COLO668 (cell line): ENCODE results near the gene TOGARAM1.

Experiments
- DNase-seq: peaks from one replicate; lab custom pipeline; 2025; ENCODE audit not compliant: unreplicated experiment; lab: John Stamatoyannopoulos, UW

Gene TOGARAM1

GRCh38 chr14:44961554-44962333 is at the start of gene TOGARAM1, which contains the start of gene KLHL28:
TSS of gene TOGARAM1 (plus strand) at chr14:44962190. CDS start at chr14:44962422, 232 bp downstream.
TSS of gene KLHL28 (minus strand) at chr14:44961947. CDS start at chr14:44945928, 16,019 bp downstream.
- peak; percentile 98 for DNase-seq

- no peak for DNase-seq
Observed at GRCh38 chr14:44914849-44915248, 47.1 kb upstream of the TOGARAM1 start.

GRCh38 chr14:44928793-44929192 is 33.2 kb upstream of the TOGARAM1 start:
- DNase-seq = no peak

DNA sequence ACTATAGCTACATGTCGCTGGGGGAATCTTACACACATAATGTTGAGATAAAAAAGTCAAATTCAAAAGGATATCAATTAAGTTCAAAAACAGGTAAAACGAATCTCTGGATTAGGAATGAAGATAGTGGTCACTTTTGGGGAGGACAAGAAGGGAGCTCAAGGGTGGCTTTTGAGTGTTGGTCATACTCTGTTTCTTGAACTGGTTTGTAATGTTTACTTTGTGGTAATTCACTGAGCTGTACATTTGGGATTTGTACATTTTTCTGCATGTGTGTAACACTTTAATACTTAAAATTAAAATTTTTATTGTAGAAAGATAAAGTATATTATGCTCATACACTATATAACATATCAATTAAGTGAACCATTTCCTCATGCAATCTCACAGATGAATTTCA is 26.8 kb upstream of the TOGARAM1 start:
- DNase-seq = no peak

DNA sequence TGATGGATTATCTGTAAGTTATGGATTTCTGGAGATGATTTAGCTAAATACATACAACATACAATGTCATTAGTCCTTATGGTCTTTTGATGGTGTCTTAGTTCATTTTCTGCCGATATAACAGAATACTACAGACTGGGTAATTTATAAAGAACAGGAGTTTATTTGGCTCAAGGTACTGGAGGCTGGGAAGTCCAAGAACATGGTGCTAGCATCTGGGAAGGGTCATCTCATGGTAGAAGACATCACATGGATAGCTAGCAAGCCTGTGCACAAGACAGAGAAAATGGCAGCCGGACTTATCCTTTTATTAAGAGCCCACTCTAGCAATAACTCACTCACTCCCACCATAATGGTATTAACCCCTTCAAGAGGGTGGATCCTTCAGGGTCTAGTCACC is 24.4 kb upstream of the TOGARAM1 start:
- DNase-seq = no peak

DNA sequence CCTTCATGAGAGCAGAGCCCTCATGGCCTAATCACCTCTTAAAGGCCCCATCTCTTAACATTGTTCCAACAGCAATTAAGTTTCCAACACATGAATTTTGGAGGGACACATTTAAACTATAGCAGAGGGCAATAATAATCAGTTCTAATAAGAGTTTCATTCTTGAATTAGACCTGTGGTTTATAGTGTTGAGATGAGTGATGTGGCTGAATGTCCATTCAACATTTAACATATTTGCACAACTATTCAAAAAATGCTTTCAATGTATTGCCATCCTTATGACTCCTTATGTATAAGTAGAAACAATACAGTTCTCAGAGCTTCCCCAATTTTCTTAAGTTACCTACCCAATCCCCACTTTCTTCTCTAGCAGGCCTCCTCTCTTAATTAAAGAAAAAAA is 21.8 kb upstream of the TOGARAM1 start:
- DNase-seq = no peak

- DNase-seq = no peak
Observed at GRCh38 chr14:44940944-44941343, 21.0 kb upstream of the TOGARAM1 start.

DNA sequence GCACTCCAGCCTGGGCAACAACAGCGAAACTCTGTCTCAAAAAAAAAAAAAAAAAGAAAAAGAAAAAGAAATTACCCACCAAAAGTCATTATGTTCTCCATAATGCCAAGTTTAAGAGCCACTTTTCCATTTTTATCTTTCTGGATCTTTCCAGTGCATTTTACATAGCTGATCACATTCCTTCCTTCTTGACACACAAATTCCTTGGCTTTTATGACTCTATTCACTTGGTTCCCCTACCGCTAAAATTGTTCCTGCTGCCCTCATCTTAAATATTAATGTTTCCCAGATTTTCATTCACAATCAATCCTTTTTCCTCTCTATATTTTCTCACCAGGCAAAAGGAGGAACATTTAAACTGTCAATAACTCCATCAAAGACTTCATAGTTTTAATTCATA is 20.4 kb upstream of the TOGARAM1 start:
- DNase-seq = no peak

DNA sequence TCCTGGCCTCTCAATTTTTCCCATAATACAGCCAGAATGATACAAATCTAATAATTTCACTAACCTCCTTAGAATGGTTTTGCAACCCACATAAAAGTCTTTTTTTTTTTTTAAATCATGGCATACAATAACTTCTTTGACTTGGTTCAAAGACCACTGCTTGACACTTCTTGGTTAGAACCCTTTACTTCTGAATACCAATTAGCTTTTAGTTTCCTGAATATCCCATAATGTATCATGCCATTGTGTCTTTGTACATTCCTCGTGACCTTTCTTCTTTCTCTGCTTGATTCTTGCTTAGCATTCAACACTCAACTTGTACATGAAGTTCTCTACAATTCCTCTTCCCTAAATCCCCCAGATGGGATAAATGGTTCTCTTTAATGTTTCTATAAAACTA is 19.6 kb upstream of the TOGARAM1 start:
- DNase-seq = no peak

DNA sequence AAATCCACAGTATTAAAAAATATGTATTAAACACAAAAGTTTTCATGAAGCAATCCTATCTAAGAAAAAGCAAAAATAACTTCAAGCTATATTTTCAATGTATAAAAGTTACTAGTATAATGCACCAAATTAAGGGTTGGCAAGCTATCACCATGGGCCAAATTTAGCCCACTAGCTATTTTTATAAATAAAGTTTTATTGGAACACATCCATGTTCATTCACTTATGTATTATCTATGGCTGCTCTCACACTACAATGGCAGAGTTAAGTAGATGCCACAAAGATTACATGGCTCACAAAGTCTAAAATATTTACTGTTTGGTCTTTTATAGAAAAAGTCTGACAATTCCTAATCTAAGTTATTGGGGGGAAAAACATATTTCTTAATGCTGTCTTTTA is 17.9 kb upstream of the TOGARAM1 start:
- no peak for DNase-seq

DNA sequence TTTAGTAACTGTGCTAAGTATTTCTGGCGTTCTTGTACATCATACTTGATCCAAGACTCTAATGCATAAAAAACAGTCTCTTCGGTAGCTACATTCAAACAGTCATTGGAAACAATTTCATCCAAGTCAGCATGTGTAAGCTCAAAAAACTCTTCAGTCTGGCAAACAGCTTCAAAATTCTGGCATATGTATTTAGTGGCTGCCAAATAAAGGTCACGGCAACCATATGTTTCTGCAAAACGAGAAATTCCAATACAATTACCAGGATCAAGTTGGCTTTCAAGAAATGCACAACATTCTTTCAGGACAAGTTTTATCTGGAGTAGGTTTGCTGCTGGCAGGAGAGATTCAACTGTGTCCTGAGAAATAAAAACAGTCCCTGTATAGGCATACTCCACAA is 16.7 kb upstream of the TOGARAM1 start:
- DNase-seq = no peak

DNA sequence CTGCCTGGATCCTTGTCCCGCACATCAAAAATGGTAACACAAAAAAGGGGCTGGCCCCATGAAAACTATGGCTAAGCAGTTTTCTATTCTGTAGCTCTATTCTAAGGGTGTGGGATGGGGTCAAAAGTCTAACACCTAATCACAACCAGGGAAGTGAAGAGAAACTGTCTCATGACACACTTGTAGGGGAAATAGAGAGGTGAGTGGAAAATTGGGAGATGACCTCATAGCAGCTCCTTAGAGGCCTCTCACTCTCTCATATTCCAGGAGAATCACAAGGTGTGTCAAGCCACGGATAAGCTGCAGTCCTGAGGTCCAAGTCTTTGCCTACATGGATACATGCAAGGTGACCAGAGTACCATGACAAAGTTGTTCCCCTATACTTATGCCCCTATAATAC is 10.9 kb upstream of the TOGARAM1 start:
- no peak for DNase-seq

DNA sequence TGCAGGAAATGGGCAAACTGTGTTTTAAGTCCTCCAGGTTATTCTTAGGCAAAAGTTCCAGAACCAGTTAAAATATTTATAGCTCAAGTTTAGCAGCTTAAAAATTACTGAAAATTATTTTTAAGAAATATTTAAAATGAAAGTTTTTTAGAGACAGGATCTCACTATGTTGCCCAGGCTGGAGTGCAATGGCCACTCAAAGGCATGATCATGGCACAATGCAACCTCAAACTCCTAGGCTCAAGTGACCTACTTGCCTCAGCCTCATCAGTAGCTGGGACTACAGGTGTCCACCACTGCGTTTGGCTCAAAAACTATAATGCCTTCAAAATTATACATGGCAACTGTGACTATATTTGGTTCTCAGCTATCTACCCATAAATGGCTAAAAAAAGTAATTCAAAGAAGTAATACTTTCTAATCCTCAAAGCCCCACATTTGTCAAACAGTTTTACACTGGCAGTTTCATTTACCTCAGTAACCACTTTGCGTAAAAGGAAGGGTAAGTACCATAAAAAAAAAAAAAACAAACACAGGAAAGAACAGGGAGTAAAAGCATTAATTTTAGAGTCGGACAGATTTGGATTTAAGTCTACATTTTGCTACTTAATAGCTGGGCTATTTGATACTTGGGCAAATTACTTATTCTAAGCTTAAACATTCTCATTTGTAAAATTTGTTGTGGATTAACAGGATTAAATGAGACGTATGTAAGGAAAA is 9.4 kb upstream of the TOGARAM1 start:
- DNase-seq = no peak

GRCh38 chr14:44954750-44955149 is 7.2 kb upstream of the TOGARAM1 start:
- no peak for DNase-seq

DNA sequence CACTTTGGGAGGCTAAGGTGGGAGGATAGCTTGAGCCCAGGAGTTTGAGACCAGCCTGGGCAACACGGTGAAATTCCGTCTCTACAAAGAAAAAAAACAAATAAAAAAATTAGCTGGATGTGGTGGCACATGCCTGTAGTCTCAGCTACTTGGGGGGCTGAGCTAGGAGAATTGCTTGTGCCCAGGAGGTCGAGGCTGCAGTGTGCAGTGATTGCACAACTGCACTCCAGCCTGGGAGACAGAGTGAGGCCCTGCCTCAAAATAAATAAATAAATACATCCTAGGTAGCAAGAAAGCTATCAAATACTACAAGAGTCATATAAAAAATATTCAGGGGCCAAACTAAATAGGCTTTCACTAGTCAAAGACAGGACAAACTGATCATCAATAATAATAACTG is 6.5 kb upstream of the TOGARAM1 start:
- no peak for DNase-seq

GRCh38 chr14:44956866-44957265 is 5.1 kb upstream of the TOGARAM1 start:
- DNase-seq = no peak

GRCh38 chr14:44959538-44959937 is 2.5 kb upstream of the TOGARAM1 start:
- DNase-seq = no peak

GRCh38 chr14:44960146-44960545 is 1.8 kb upstream of the TOGARAM1 start:
- DNase-seq = no peak

DNA sequence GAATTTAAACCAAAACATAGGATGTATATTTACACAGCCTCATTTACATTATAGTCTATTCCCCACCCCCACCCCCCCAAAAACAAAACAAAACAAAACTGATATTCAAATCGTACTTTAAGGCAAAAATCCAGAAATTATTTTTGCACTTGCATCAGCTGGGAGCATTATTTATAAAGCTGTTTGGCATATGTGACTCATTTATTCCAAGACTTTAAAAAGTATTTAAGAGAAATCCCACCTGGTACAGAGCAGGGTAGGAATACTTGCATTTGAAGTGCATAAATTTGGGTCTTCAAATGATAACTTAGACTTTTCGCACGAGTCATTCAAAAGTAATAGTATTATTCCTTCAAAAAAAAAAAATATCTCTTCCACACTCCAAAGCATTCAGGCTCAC is 1.3 kb upstream of the TOGARAM1 start:
- DNase-seq = no peak

- peak; percentile 38 for DNase-seq
Observed at GRCh38 chr14:44961151-44961553, 838 bp upstream of the TOGARAM1 start.

GRCh38 chr14:44962334-44963043 is 499 bp downstream of the TOGARAM1 start:
- DNase-seq = peak; percentile 52

GRCh38 chr14:44963044-44963528 is 1.1 kb downstream of the TOGARAM1 start:
- no peak for DNase-seq
